NB4 (cell line): ENCODE measurements around the gene SNED1.

Source experiments
- DNase-seq: peaks from one replicate; pipeline ENCODE4 v3.0.0; 2010; ENCODE audit warnings: low read depth
- H3K4me3 ChIP-seq: one replicate; pipeline ENCODE4 v1.5.1; 2011; ENCODE audit warnings: mild to moderate bottlenecking, low read depth, low read length, moderate library complexity
- MYC ChIP-seq: IDR thresholded peaks from 2 replicates; pipeline ENCODE4 v1.6.1; 2011; ENCODE audit warnings: low read depth, low read length
- POLR2A ChIP-seq: IDR thresholded peaks from 2 replicates; pipeline ENCODE4 v1.6.1; 2011; ENCODE audit warnings: mild to moderate bottlenecking; ENCODE audit not compliant: insufficient read length; ENCODE audit errors: extremely low read depth
- TF ChIP-seq, protein P1 (sequence below): IDR thresholded peaks from one replicate; pipeline ENCODE4 v1.5.1; 2012; ENCODE audit warnings: low read depth, low read length
- TF ChIP-seq, protein P2 (sequence below): IDR thresholded peaks from 2 replicates; pipeline ENCODE4 v1.6.1; 2011; ENCODE audit warnings: low read depth, low read length

Gene SNED1

DNA sequence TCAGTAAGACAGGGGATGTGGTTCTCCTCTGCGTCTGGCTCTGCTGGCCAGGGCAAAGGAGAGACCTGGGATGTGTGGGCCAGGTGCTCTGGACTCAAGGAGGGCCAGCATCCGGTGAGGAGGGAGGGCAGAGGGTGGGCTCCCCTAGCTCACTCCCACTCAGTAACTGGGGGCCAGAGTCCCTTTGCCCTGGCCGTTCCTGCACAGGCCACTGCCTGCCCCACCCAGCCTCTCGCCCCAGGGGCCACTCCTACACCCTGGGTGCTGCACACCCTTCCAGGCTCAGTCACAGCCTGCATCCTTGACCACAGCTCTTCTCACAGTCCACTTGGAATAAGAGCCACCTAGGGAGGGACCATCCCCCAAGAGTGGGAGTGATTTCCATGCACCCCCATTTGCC is 41.0 kb downstream of the SNED1 start:
- TF ChIP-seq, protein P1, sequence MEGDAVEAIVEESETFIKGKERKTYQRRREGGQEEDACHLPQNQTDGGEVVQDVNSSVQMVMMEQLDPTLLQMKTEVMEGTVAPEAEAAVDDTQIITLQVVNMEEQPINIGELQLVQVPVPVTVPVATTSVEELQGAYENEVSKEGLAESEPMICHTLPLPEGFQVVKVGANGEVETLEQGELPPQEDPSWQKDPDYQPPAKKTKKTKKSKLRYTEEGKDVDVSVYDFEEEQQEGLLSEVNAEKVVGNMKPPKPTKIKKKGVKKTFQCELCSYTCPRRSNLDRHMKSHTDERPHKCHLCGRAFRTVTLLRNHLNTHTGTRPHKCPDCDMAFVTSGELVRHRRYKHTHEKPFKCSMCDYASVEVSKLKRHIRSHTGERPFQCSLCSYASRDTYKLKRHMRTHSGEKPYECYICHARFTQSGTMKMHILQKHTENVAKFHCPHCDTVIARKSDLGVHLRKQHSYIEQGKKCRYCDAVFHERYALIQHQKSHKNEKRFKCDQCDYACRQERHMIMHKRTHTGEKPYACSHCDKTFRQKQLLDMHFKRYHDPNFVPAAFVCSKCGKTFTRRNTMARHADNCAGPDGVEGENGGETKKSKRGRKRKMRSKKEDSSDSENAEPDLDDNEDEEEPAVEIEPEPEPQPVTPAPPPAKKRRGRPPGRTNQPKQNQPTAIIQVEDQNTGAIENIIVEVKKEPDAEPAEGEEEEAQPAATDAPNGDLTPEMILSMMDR = no peak
- no peak for TF ChIP-seq POLR2A
- TF ChIP-seq, protein P2, sequence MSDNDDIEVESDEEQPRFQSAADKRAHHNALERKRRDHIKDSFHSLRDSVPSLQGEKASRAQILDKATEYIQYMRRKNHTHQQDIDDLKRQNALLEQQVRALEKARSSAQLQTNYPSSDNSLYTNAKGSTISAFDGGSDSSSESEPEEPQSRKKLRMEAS = no peak
- no peak for TF ChIP-seq MYC
- H3K4me3 ChIP-seq = no peak overlapping the region

DNA sequence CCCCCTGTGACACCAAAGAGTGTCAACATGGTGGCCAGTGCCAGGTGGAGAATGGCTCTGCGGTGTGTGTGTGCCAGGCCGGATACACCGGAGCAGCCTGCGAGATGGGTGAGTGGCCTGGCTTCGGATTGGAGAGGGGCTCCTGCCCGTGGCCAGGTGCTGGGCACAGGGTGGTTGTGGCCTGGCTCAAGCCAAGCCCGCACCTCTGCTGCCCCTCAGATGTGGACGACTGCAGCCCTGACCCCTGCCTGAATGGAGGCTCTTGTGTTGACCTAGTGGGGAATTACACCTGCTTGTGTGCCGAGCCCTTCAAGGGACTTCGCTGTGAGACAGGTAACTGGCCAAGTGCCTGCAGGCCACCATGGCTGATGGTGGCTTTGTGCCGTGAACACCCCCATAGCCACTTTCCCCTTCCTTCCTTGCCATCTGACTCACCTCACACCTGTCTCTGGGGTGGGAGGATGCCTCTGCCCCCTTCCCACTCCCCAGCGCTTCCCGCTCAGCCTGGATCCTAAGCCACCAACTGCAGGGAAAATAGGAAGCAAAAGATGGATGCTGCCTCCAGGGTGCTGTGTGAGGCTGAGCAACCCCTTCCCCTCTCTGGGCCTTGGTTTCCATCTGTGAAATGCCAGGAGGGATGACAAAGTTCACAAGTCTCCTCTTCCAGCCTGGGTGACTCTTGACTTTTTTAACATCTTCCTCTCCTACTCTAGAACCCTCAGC is 41.8 kb downstream of the SNED1 start:
- H3K4me3 ChIP-seq = no peak overlapping the region
- DNase-seq = no peak
- TF ChIP-seq MYC (no peak), POLR2A (no peak)
- TF ChIP-seq, protein P2 = no peak
- TF ChIP-seq, protein P1 = no peak

More for the DNA sequence above, 41.0 kb downstream of the SNED1 start:
- DNase-seq = no peak

DNA sequence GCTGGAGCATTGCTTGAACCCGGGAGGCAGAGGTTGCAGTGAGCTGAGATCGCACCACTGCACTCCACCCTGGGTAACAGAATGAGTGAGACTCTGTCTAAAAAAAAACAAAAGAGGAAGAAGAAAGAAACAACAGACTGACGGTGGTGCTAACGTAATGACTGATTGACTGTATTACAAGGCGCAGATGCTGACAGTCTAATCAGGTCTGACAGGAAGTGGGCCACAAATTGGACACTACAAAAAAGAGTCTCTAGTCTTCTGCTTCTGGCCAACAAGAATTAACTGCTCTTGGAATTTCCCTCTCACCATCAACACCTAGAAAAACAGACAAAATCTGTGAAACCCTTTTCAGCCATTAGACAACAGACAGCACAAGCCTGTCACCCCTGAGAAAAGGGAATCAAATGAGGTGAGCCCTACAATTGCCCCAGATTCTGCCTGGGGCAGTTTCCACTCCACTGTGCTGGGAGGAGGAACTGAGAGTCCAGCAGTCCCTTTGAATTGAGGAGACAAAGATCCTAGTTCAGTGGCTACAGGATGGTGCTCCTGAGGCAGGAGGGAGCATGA is 43.3 kb downstream of the SNED1 start:
- DNase-seq = peak; percentile 37
- TF ChIP-seq POLR2A = no peak
- TF ChIP-seq, protein P1 = no peak
- TF ChIP-seq, protein P2 = no peak
- TF ChIP-seq MYC = no peak
- no peak overlapping the region for H3K4me3 ChIP-seq

DNA sequence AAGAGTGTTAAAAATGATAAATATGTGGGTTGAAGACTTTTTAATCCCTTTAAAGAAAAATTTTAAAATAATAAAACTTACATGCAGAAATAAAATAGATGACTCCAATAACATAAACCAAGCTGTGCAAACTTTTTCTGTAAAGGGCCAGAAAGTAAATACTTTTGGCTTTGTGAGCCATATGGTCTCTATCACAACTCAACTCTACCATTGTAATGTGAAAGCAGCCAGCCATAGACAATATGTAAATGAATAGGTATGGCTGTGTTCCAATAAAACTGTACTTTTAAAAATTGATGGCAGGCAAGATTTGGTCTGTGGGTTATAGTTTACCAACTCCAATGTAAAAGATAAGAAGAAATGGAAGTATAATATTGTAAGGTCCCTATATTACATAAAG is 45.2 kb downstream of the SNED1 start:
- TF ChIP-seq, protein P1 = no peak
- TF ChIP-seq MYC (no peak), POLR2A (no peak)
- TF ChIP-seq, protein P2 = no peak
- no peak for DNase-seq

DNA sequence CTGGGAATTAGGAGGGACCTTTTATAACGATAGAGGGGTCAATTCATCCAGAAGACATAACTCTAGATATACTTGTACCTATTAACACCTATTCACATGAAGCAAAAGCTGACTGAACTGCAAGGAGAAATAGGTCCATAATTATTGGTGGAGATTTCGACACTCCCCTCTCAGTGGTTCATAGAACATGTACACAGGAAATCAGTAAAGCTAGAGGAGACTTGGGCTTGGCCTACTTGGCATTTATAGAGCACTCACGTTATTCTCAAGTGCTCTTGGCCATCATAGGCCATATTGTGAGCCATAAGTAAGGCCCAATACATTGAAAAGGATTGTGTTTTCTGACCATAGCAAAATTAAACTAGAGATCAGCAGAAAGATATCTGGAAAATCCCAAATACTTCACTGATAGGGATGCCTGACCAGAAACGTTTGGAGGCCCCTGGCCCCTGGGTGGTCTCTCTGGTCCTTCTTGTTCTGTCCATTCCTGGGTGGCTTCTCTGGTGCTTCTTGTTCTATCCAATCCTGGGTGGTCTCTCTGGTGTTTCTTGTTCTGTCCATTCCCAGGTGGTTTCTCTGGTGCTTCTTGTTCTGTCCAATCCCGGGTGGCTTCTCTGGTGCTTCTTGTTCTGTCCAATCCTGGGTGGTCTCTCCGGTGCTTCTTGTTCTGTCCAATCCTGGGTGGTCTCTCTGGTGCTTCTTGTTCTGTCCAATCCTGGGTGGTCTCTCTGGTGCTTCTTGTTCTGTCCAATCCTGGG is 49.0 kb downstream of the SNED1 start:
- no peak overlapping the region for H3K4me3 ChIP-seq
- TF ChIP-seq MYC = no peak
- DNase-seq = peak; percentile 28

More for the DNA sequence above, 45.2 kb downstream of the SNED1 start:
- no peak overlapping the region for H3K4me3 ChIP-seq
